WTC11 (cell line): ENCODE results near the gene CXCL12.

Experiments used
- CREB1 ChIP-seq: sonication (generic); formaldehyde crosslinking; IDR thresholded peaks from 2 replicates; pipeline ENCODE4 v1.8.0; 2023; ENCODE audit warnings: mild to moderate bottlenecking, missing genetic modification reagents
- FOXK1 ChIP-seq: sonication (generic); formaldehyde crosslinking; IDR thresholded peaks from 2 replicates; pipeline ENCODE4 v1.8.0; 2022; ENCODE audit warnings: mild to moderate bottlenecking, moderate library complexity, missing genetic modification reagents
- FOXP1 ChIP-seq: sonication (generic); formaldehyde crosslinking; IDR thresholded peaks from 2 replicates; pipeline ENCODE4 v1.8.0; 2022; ENCODE audit warnings: missing genetic modification reagents, mild to moderate bottlenecking, moderate library complexity, borderline replicate concordance
- JUN ChIP-seq: sonication (generic); formaldehyde crosslinking; IDR thresholded peaks from 2 replicates; pipeline ENCODE4 v1.8.0; 2023; ENCODE audit warnings: mild to moderate bottlenecking, missing genetic modification reagents
- NFE2L1 ChIP-seq: sonication (generic); formaldehyde crosslinking; IDR thresholded peaks from 2 replicates; pipeline ENCODE4 v1.8.1; 2023; ENCODE audit warnings: missing genetic modification reagents
- NR1H2 ChIP-seq: sonication (generic); formaldehyde crosslinking; IDR thresholded peaks from 2 replicates; pipeline ENCODE4 v1.9.0; 2021; ENCODE audit warnings: mild to moderate bottlenecking, moderate library complexity, missing genetic modification reagents
- OVOL2 ChIP-seq: fragments of 250-450 bp; sonication (Bioruptor Pico); IDR thresholded peaks from 2 replicates; pipeline ENCODE4 v1.9.0; 2021; ENCODE audit warnings: mild to moderate bottlenecking, borderline replicate concordance
- ZNF121 ChIP-seq: sonication (generic); formaldehyde crosslinking; IDR thresholded peaks from 2 replicates; pipeline ENCODE4 v1.8.0; 2023; ENCODE audit warnings: missing genetic modification reagents
- TF ChIP-seq, protein P1 (sequence below): fragments of 200-600 bp; IDR thresholded peaks from 2 replicates; pipeline ENCODE4 v1.8.0; 2022; ENCODE audit warnings: antibody characterized with exemption
- TF ChIP-seq, protein P2 (sequence below): fragments of 250-450 bp; sonication (Bioruptor Pico); IDR thresholded peaks from 2 replicates; pipeline ENCODE4 v2.1.2; 2022; ENCODE audit warnings: mild to moderate bottlenecking, moderate library complexity
- TF ChIP-seq, protein P3 (sequence below): sonication (generic); formaldehyde crosslinking; IDR thresholded peaks from 2 replicates; pipeline ENCODE4 v1.8.0; 2022; ENCODE audit warnings: mild to moderate bottlenecking, missing genetic modification reagents
- TF ChIP-seq, protein P4 (sequence below): sonication (generic); formaldehyde crosslinking; conservative IDR thresholded peaks from 2 replicates; pipeline ENCODE4 v1.8.1; 2023; ENCODE audit warnings: mild to moderate bottlenecking, low read depth, missing genetic modification reagents, moderate library complexity

DNA sequence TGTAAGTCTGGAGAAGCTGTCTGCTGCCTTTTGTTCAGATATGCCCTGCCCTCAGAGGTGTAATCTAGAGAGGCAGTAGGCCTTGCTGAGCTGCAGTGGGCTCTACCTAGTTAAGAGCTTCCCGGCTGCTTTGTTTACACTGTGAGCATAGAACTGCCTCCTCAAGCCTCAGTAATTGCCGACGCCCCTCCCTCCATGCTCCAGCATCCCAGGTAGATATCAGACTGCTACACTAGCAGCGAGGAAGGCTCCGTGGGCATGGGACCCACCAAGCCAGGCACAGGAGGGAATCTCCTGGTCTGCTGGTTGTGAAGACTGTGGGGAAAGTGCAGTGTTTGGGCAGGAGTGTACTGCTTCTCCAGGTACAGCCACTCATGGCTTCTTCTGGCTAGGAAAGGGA, 26.4 kb upstream of the CXCL12 start:
- TF ChIP-seq OVOL2: no peak
- no peak for TF ChIP-seq CREB1 (CRISPR knock-in tag)
- TF ChIP-seq, protein P1, sequence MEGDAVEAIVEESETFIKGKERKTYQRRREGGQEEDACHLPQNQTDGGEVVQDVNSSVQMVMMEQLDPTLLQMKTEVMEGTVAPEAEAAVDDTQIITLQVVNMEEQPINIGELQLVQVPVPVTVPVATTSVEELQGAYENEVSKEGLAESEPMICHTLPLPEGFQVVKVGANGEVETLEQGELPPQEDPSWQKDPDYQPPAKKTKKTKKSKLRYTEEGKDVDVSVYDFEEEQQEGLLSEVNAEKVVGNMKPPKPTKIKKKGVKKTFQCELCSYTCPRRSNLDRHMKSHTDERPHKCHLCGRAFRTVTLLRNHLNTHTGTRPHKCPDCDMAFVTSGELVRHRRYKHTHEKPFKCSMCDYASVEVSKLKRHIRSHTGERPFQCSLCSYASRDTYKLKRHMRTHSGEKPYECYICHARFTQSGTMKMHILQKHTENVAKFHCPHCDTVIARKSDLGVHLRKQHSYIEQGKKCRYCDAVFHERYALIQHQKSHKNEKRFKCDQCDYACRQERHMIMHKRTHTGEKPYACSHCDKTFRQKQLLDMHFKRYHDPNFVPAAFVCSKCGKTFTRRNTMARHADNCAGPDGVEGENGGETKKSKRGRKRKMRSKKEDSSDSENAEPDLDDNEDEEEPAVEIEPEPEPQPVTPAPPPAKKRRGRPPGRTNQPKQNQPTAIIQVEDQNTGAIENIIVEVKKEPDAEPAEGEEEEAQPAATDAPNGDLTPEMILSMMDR: no peak
- no peak for TF ChIP-seq FOXK1 (CRISPR knock-in tag)
- TF ChIP-seq, protein P2, sequence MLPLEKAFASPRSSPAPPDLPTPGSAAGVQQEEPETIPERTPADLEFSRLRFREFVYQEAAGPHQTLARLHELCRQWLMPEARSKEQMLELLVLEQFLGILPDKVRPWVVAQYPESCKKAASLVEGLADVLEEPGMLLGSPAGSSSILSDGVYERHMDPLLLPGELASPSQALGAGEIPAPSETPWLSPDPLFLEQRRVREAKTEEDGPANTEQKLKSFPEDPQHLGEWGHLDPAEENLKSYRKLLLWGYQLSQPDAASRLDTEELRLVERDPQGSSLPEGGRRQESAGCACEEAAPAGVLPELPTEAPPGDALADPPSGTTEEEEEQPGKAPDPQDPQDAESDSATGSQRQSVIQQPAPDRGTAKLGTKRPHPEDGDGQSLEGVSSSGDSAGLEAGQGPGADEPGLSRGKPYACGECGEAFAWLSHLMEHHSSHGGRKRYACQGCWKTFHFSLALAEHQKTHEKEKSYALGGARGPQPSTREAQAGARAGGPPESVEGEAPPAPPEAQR (CRISPR knock-in tag): no peak
- TF ChIP-seq FOXP1 (CRISPR knock-in tag): no peak
- TF ChIP-seq, protein P3, sequence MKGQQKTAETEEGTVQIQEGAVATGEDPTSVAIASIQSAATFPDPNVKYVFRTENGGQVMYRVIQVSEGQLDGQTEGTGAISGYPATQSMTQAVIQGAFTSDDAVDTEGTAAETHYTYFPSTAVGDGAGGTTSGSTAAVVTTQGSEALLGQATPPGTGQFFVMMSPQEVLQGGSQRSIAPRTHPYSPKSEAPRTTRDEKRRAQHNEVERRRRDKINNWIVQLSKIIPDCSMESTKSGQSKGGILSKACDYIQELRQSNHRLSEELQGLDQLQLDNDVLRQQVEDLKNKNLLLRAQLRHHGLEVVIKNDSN: no peak
- TF ChIP-seq NR1H2 (CRISPR knock-in tag): no peak
- TF ChIP-seq, protein P4, sequence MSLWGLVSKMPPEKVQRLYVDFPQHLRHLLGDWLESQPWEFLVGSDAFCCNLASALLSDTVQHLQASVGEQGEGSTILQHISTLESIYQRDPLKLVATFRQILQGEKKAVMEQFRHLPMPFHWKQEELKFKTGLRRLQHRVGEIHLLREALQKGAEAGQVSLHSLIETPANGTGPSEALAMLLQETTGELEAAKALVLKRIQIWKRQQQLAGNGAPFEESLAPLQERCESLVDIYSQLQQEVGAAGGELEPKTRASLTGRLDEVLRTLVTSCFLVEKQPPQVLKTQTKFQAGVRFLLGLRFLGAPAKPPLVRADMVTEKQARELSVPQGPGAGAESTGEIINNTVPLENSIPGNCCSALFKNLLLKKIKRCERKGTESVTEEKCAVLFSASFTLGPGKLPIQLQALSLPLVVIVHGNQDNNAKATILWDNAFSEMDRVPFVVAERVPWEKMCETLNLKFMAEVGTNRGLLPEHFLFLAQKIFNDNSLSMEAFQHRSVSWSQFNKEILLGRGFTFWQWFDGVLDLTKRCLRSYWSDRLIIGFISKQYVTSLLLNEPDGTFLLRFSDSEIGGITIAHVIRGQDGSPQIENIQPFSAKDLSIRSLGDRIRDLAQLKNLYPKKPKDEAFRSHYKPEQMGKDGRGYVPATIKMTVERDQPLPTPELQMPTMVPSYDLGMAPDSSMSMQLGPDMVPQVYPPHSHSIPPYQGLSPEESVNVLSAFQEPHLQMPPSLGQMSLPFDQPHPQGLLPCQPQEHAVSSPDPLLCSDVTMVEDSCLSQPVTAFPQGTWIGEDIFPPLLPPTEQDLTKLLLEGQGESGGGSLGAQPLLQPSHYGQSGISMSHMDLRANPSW: no peak
- TF ChIP-seq NFE2L1 (CRISPR knock-in tag): no peak
- TF ChIP-seq ZNF121 (CRISPR knock-in tag): no peak
- TF ChIP-seq JUN (CRISPR knock-in tag): no peak
